B cell (primary cell): ENCODE measurements around the gene ABCA2. TPM values are rescaled to one million over a fixed set of nuclear protein-coding genes. Genes with fewer than 3 reads are reported as not detected.

Experiments
- ATAC-seq: fragments of 200-7000 bp; cut with Tn5 transposase; one replicate; pipeline ENCODE4 v1.10.0; 2021; ENCODE audit warnings: low read depth, mild to moderate bottlenecking, moderate number of reproducible peaks, moderate library complexity
- CTCF ChIA-PET: fragments of 350-600 bp; sonication (Branson Sonifier 250); formaldehyde crosslinking; loops from one replicate; lab custom pipeline; 2021; ENCODE audit warnings: antibody characterized with exemption, inconsistent platforms; lab: Charles Lee
- POLR2A ChIA-PET: fragments of 350-600 bp; sonication (Branson Sonifier 250); formaldehyde crosslinking; loops from one replicate; lab custom pipeline; 2021; ENCODE audit warnings: antibody characterized with exemption; lab: Charles Lee
- DNase-seq: peaks from one replicate; pipeline ENCODE4 v3.0.0; 2013
- H2AFZ ChIP-seq: 2 replicates; pipeline ENCODE4 v1.6.1; 2012; ENCODE audit warnings: mild to moderate bottlenecking, low read depth, low read length; ENCODE audit not compliant: insufficient read depth, poor library complexity, severe bottlenecking
- H3K27ac ChIP-seq, 2 donors: 1 replicate in 1 of 2; 2 replicates in 1 of 2; pipeline ENCODE4 v1.5.1; 2012 to 2013; ENCODE audit warnings: low read length in 2 of 2, mild to moderate bottlenecking in 2 of 2, moderate library complexity in 1 of 2
- H3K27me3 ChIP-seq, 4 experiments: fragments of 200-600 bp in 1 of 4; sonication (generic) in 1 of 4; replicated peaks in 1 of 4; 1 replicate in 2 of 4; 2 replicates in 2 of 4; pipeline versions ENCODE4 v1.6.1 to v1.7.0; 2013 to 2016; ENCODE audit warnings: low read length in 3 of 4, mild to moderate bottlenecking in 2 of 4, mixed read lengths in 1 of 4, moderate library complexity in 1 of 4; ENCODE audit not compliant: insufficient read depth in 4 of 4, control insufficient read depth in 3 of 4; ENCODE audit errors: control extremely low read depth in 1 of 4
- H3K36me3 ChIP-seq, 2 experiments: replicated peaks in 1 of 2; 1 replicate in 1 of 2; 2 replicates in 1 of 2; pipeline versions ENCODE4 v1.6.1 to v1.7.1; 2013; ENCODE audit warnings: low read length in 1 of 2; ENCODE audit not compliant: insufficient read depth in 2 of 2, control insufficient read depth in 1 of 2; ENCODE audit errors: control extremely low read depth in 1 of 2, extremely low read depth in 1 of 2
- H3K4me1 ChIP-seq, 2 donors: fragments of 200-600 bp in 1 of 2; sonication (generic) in 1 of 2; 1 replicate in 1 of 2; 2 replicates in 1 of 2; pipeline versions ENCODE4 v1.5.1 to v1.6.1; 2013 to 2017; ENCODE audit warnings: low read length in 2 of 2; ENCODE audit not compliant: control insufficient read depth in 2 of 2, insufficient read depth in 2 of 2
- H3K4me2 ChIP-seq: replicated peaks from 2 replicates; pipeline ENCODE3; 2012; ENCODE audit warnings: mild to moderate bottlenecking, low read depth, low read length; ENCODE audit not compliant: poor library complexity, severe bottlenecking
- H3K4me3 ChIP-seq, 5 experiments: fragments of 200-600 bp in 1 of 5; sonication (generic) in 1 of 5; 1 replicate in 3 of 5; 2 replicates in 2 of 5; pipeline versions ENCODE4 v1.5.1 to v1.7.0; 2011 to 2016; ENCODE audit warnings: low read length in 4 of 5, mild to moderate bottlenecking in 4 of 5, low read depth in 2 of 5, control low read depth in 1 of 5, moderate library complexity in 1 of 5; ENCODE audit not compliant: insufficient read depth in 1 of 5; ENCODE audit errors: control extremely low read depth in 1 of 5, extremely low read depth in 1 of 5
- H3K79me2 ChIP-seq: fragments of 200-600 bp; sonication (generic); one replicate; pipeline ENCODE4 v1.6.0; 2016; ENCODE audit warnings: low read length; ENCODE audit not compliant: control insufficient read depth, insufficient read depth
- H3K9ac ChIP-seq: fragments of 200-600 bp; sonication (generic); 2 replicates; pipeline ENCODE4 v1.6.1; 2017; ENCODE audit warnings: mild to moderate bottlenecking, low read length, moderate library complexity
- H3K9me3 ChIP-seq, 3 donors: one replicate each; pipeline versions ENCODE4 v1.6.1 to v1.7.1; 2013; ENCODE audit warnings: low read length in 2 of 3; ENCODE audit not compliant: control insufficient read depth in 2 of 3, insufficient read depth in 1 of 3; ENCODE audit errors: control extremely low read depth in 1 of 3
- H4K20me1 ChIP-seq: 2 replicates; pipeline ENCODE4 v1.6.0; 2012; ENCODE audit warnings: mild to moderate bottlenecking, low read length; ENCODE audit not compliant: insufficient read depth, control insufficient read depth, poor library complexity, severe bottlenecking
- H3K27ac Mint-ChIP-seq: one replicate; pipeline ENCODE4 v1.8.0; 2021; ENCODE audit warnings: mixed read lengths
- H3K27me3 Mint-ChIP-seq: one replicate; pipeline ENCODE4 v1.8.0; 2021; ENCODE audit warnings: mixed read lengths
- H3K4me1 Mint-ChIP-seq: one replicate; pipeline ENCODE4 v1.8.0; 2021; ENCODE audit warnings: mixed read lengths
- H3K4me3 Mint-ChIP-seq: one replicate; pipeline ENCODE4 v1.8.0; 2021; ENCODE audit warnings: mixed read lengths
- H3K9me3 Mint-ChIP-seq: one replicate; pipeline ENCODE4 v1.8.0; 2022; ENCODE audit warnings: mixed read lengths; ENCODE audit not compliant: insufficient read depth
- CTCF ChIP-seq: fragments of 200-600 bp; IDR thresholded peaks from one replicate; pipeline ENCODE4 v1.8.0; 2022; ENCODE audit warnings: antibody characterized with exemption, mild to moderate bottlenecking
- EZH2 ChIP-seq: IDR thresholded peaks from 2 replicates; pipeline ENCODE4 v1.6.1; 2012; ENCODE audit warnings: borderline replicate concordance, low read depth, mild to moderate bottlenecking, moderate library complexity, low read length; ENCODE audit not compliant: insufficient read depth, poor library complexity, severe bottlenecking
- WGBS: methylation state at CpG from one replicate; pipeline ENCODE4 v1.1.5; 2013; ENCODE audit warnings: missing lambda C conversion rate; ENCODE audit not compliant: insufficient coverage; 5-methylcytosine and 5-hydroxymethylcytosine counted together
- intact Hi-C: fragments of 100-400 bp; cut with micrococcal nuclease; formaldehyde crosslinking; loops from one replicate; pipeline ENCODE4 v1.10.0; 2022
- polyA plus RNA-seq: library from polyadenylated mRNA; depleted of rRNA; stranded (reverse); fragments of >200 nt; gene quantifications from 2 replicates; pipeline ENCODE4 v1.2.3, GENCODE V29; 2012
- total RNA-seq, 2 donors: library from RNA; stranded (reverse); fragments of 120-200 nt in 1 of 2; gene quantifications; 1 replicate in 1 of 2; 2 replicates in 1 of 2; pipeline versions ENCODE4 v1.2.3 to v1.2.4, GENCODE V29; 2013 to 2022

ABCA2 gene
- total and polyA plus RNA-seq, 2 donors (not counting 1 experiment from before 2014, with no cell fraction given): 30.7 to 61.1 TPM

GRCh38 chr9:137020771-137021567 lies 7.1 kb downstream of the ABCA2 start:
- H3K27ac Mint-ChIP-seq: no peak overlapping the region
- POLR2A ChIA-PET: interaction anchor here (0.9 to 1.2 kb wide), 4 partner anchors 10 to 21 kb away, joined by 3 read pairs; partner anchors contain the start of gene FUT7

More at GRCh38 chr9:137020771-137021567, 7.1 kb downstream of the ABCA2 start:
- Histone ChIP-seq H3K27ac (no peak overlapping the region), H2AFZ (no peak overlapping the region), H3K9me3 (peaks cover 0 to 9% (median 0%) of the 10 kb centered on the region in 3 donors), H3K27me3 (no peaks in the 10 kb centered on the region), H3K9ac (no peak overlapping the region), H3K79me2 (no peaks in the 10 kb centered on the region), H3K4me3 (no peak overlapping the region), H3K36me3 (peaks cover 0 to 5% of the 10 kb centered on the region in 2 experiments), H3K4me1 (peaks cover 0 to 3% of the 10 kb centered on the region in 2 donors), H4K20me1 (no peaks in the 10 kb centered on the region), H3K4me2 (no peak overlapping the region)
- H3K4me1 Mint-ChIP-seq: peaks cover 5% of the 10 kb centered on the region
- H3K27me3 Mint-ChIP-seq: no peaks in the 10 kb centered on the region
- intact Hi-C loops: no loop called here
- CTCF ChIA-PET: interaction anchor here (1.2 to 2.1 kb wide), 2 partner anchors 15 to 17 kb away, joined by 3 to 6 read pairs; no protein-coding TSS in a partner anchor
- no peak overlapping the region for H3K4me3 Mint-ChIP-seq
- 97% methylated on average over 32 of the region's 32 CpGs for WGBS
- no peak for DNase-seq
- no peak for ATAC-seq
- TF ChIP-seq EZH2 (no peak), CTCF (no peak)
- H3K9me3 Mint-ChIP-seq: no peaks in the 10 kb centered on the region
